Thymus (tissue), 11 donors: ENCODE data around the gene NSD1. TPM values are rescaled to one million over a fixed set of nuclear protein-coding genes. Genes with fewer than 3 reads are reported as not detected.

Source experiments
- DNase-seq, 9 donors: peaks; one replicate each; pipeline ENCODE4 v3.0.0-alpha.2; 2013; ENCODE audit warnings: low spot score in 9 of 9, low read depth in 6 of 9, missing footprints in 1 of 9
- H3K27ac ChIP-seq, 2 donors: one replicate each; pipeline ENCODE4 v1.5.1; 2013; ENCODE audit warnings: control low read depth in 1 of 2, low read depth in 1 of 2, low read length in 1 of 2, mild to moderate bottlenecking in 1 of 2, moderate library complexity in 1 of 2
- H3K27me3 ChIP-seq, 2 donors: one replicate each; pipeline ENCODE4 v1.5.1; 2013; ENCODE audit warnings: low read length in 1 of 2; ENCODE audit not compliant: control insufficient read depth in 2 of 2, insufficient read depth in 1 of 2
- H3K36me3 ChIP-seq, 2 donors: one replicate each; pipeline ENCODE4 v1.5.1; 2013; ENCODE audit warnings: low read length in 1 of 2, mild to moderate bottlenecking in 1 of 2, moderate library complexity in 1 of 2; ENCODE audit not compliant: control insufficient read depth in 2 of 2, insufficient read depth in 2 of 2
- H3K4me1 ChIP-seq, 2 donors: one replicate each; pipeline ENCODE4 v1.5.1; 2013; ENCODE audit warnings: low read length in 2 of 2; ENCODE audit not compliant: control insufficient read depth in 2 of 2, insufficient read depth in 2 of 2
- H3K4me3 ChIP-seq, 2 donors: one replicate each; pipeline ENCODE4 v1.5.1; 2013; ENCODE audit warnings: low read length in 2 of 2, control low read depth in 1 of 2, mild to moderate bottlenecking in 1 of 2
- H3K9me3 ChIP-seq, 2 donors: one replicate each; pipeline ENCODE4 v1.5.1; 2013; ENCODE audit warnings: low read length in 1 of 2, mild to moderate bottlenecking in 1 of 2; ENCODE audit not compliant: control insufficient read depth in 2 of 2, insufficient read depth in 1 of 2
- WGBS: extraction: QIAGEN DNeasy Blood & Tissue Kit; methylation state at CpG from one replicate; pipeline ENCODE4 v1.1.7; 2013; 5-methylcytosine and 5-hydroxymethylcytosine counted together
- polyA plus RNA-seq: library from polyadenylated mRNA; stranded (reverse); fragments of 200-250 nt; gene quantifications from one replicate; pipeline ENCODE4 v1.2.3, GENCODE V29; 2013
- total RNA-seq: library from RNA; stranded (reverse); fragments of 120-200 nt; gene quantifications from one replicate; pipeline ENCODE4 v1.2.4, GENCODE V29; 2013
- donor health status: healthy.

Gene NSD1
- total and polyA plus RNA-seq, 2 donors = 10.9 to 34.1 TPM

- H3K4me3 ChIP-seq = no peak overlapping the region
- H3K27ac ChIP-seq = no peak overlapping the region
- no peaks in the 10 kb centered on the region for H3K9me3 ChIP-seq
- no peak for DNase-seq
- H3K4me1 ChIP-seq = no peaks in the 10 kb centered on the region
- no peaks in the 10 kb centered on the region for H3K27me3 ChIP-seq
- peaks cover 39 to 62% of the 10 kb centered on the region in 2 donors for H3K36me3 ChIP-seq
- WGBS = 97% methylated on average over 3 of the region's 3 CpGs
These were observed 60.7 kb downstream of the NSD1 start for GRCh38 chr5:177194268-177194667.

DNA sequence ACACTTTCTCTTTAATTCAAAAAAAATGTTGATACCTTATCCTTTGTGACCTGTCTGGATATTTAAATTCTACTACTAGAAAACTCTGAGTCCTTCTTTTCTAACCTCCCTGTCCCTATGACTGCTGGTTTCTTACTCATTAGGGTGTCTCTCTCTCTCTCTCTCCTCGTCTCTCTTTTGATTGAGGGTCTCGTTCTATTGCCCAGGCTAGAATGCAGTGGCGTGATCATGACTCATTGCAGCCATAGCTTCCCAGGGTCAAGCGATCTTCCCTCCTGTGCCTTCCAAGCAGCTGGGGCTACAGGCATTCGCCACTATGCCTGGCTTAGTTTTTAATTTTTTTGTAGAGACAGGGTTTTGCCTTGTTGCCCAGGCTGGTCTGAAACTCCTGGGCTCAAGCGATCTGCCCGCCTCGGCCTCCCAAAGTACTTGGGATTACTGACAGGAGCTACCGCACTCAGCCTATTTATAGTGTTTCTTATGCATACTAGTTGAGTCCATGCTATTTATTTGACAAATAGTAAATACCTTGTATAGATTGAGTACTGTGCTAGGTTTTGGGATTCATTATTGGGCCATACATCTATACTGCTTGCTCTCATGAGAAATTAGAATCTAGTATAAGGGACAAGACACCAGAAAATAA, 61.9 kb downstream of the NSD1 start:
- Histone ChIP-seq H3K4me1 (no peaks in the 10 kb centered on the region), H3K9me3 (no peaks in the 10 kb centered on the region), H3K4me3 (no peak overlapping the region), H3K27ac (no peak overlapping the region), H3K27me3 (no peaks in the 10 kb centered on the region), H3K36me3 (peaks cover 48 to 73% of the 10 kb centered on the region in 2 donors)
- DNase-seq = no peak
- 98% methylated on average over 9 of the region's 9 CpGs for WGBS

DNA sequence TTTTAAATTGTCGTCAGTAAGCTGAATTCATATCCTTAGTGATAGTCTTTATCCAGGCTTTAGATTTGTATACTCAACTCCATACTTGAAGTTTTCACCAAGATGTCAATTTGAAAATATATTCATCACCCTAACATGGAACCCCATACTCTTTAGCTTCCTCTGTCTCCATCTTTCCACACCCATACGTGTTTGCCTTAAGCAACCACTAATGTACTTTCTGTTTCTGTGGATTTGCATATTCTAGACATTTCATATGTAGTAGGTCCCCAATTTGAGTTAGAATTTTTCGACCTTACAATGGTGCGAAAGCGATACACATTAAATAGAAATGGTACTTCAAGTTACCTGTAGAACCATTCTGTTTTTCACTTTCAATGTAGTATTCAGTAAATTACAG, 65.2 kb downstream of the NSD1 start:
- Histone ChIP-seq H3K4me1 (no peaks in the 10 kb centered on the region), H3K9me3 (no peaks in the 10 kb centered on the region), H3K36me3 (peaks cover 45 to 83% of the 10 kb centered on the region in 2 donors), H3K27me3 (no peaks in the 10 kb centered on the region), H3K4me3 (no peak overlapping the region), H3K27ac (no peak overlapping the region)
- DNase-seq = no peak
- WGBS = 99% methylated on average over 5 of the region's 5 CpGs

- Histone ChIP-seq H3K27ac (no peak overlapping the region), H3K9me3 (no peaks in the 10 kb centered on the region), H3K27me3 (no peaks in the 10 kb centered on the region), H3K4me3 (no peak overlapping the region), H3K36me3 (peaks cover 37 to 79% of the 10 kb centered on the region in 2 donors), H3K4me1 (no peaks in the 10 kb centered on the region)
- 99% methylated on average over 9 of the region's 9 CpGs for WGBS
- no peak for DNase-seq
These were observed 70.7 kb downstream of the NSD1 start for GRCh38 chr5:177204281-177204680.

DNA sequence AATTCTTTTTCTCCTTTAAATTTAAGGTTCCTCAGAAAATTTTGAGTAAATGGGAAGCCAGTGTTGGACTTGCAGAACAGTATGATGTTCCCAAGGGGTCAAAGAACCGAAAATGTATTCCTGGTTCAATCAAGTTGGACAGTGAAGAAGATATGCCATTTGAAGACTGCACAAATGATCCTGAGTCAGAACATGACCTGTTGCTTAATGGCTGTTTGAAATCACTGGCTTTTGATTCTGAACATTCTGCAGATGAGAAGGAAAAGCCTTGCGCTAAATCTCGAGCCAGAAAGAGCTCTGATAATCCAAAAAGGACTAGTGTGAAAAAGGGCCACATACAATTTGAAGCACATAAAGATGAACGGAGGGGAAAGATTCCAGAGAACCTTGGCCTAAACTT, 76.0 kb downstream of the NSD1 start:
- Histone ChIP-seq H3K27me3 (no peaks in the 10 kb centered on the region), H3K4me1 (no peaks in the 10 kb centered on the region), H3K4me3 (no peak overlapping the region), H3K9me3 (no peaks in the 10 kb centered on the region), H3K27ac (no peak overlapping the region), H3K36me3 (peaks cover 36 to 70% of the 10 kb centered on the region in 2 donors)
- WGBS = 83% methylated on average over 4 of the region's 4 CpGs
- no peak for DNase-seq

DNA sequence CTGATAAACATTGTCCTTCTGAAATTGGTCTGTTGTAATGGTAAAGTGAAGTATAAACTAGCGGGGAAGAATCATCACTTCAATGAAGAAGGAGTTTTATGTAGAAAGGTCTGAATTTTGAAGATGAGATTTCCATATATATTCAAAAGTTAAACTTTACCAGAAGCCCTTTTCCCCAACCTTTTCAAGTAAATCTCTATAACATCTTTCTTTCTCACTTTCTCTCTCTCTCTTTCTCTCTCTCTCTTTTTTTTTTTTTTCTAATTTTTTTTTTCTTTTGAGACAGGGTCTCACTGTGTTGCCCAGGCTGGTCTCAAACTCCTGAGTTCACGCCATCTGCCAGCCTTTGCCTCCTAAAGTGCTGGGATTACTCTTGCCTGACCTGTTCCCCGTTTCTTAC, 78.7 kb downstream of the NSD1 start:
- Histone ChIP-seq H3K36me3 (peaks cover 39 to 65% of the 10 kb centered on the region in 2 donors), H3K27ac (no peak overlapping the region), H3K9me3 (no peaks in the 10 kb centered on the region), H3K27me3 (no peaks in the 10 kb centered on the region), H3K4me1 (no peaks in the 10 kb centered on the region), H3K4me3 (no peak overlapping the region)
- no peak for DNase-seq
- WGBS = 67% methylated on average over 3 of the region's 3 CpGs

DNA sequence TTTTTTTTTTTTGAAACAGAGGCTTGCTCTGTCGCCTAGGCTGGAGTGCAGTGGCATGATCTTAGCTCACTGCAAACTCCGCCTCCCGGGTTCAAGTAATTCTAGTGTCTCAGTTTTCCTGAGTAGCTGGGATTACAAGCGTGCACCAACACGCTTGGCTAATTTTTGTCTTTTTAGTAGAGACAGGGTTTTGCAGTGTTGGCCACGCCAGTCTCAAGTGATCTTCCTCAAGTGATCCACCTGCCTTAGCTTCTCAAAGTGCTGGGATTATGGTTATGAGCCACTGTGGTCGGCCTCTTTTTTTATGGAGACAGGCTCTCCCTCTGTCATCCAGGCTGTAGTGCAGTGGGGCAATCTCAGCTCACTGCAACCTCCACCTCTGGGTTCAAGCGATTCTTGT, 87.0 kb downstream of the NSD1 start:
- Histone ChIP-seq H3K9me3 (no peaks in the 10 kb centered on the region), H3K4me1 (peaks cover 0 to 2% of the 10 kb centered on the region in 2 donors), H3K4me3 (no peak overlapping the region), H3K27ac (no peak overlapping the region), H3K36me3 (peaks cover 9 to 10% of the 10 kb centered on the region in 2 donors), H3K27me3 (no peaks in the 10 kb centered on the region)
- no peak for DNase-seq
- 94% methylated on average over 8 of the region's 8 CpGs for WGBS

GRCh38 chr5:177222269-177222668, 88.7 kb downstream of the NSD1 start:
- no peak for DNase-seq
- Histone ChIP-seq H3K36me3 (peaks cover 4 to 7% of the 10 kb centered on the region in 2 donors), H3K27me3 (no peaks in the 10 kb centered on the region), H3K4me3 (no peak overlapping the region), H3K4me1 (peaks cover 0 to 2% of the 10 kb centered on the region in 2 donors), H3K9me3 (no peaks in the 10 kb centered on the region), H3K27ac (no peak overlapping the region)
- WGBS = over 99% methylated on average over 4 of the region's 4 CpGs

- Histone ChIP-seq H3K4me3 (no peak overlapping the region), H3K27ac (no peak overlapping the region), H3K36me3 (peaks cover 3 to 15% of the 10 kb centered on the region in 2 donors)
These were observed 92.2 kb downstream of the NSD1 start for GRCh38 chr5:177225798-177226197.

More at GRCh38 chr5:177225798-177226197, 92.2 kb downstream of the NSD1 start:
- Histone ChIP-seq H3K4me1 (peaks cover 0 to 2% of the 10 kb centered on the region in 2 donors), H3K27me3 (no peaks in the 10 kb centered on the region), H3K9me3 (no peaks in the 10 kb centered on the region)
- no peak for DNase-seq
- WGBS = 97% methylated on average over 4 of the region's 4 CpGs
